Stimulated activated CD8-positive, alpha-beta memory T cell treated with anti-CD3 and anti-CD28 coated beads, Interleukin-2, amount 100 ng/mL, for 1 hour (primary cell): ENCODE results near the gene ZNF181.
A peak's percentile ranks its signal among the peaks of the same experiment; 100 is the strongest.
"Not testable (repeated sequence)": the region's sequence is repeated elsewhere in the genome, so short reads cannot be mapped to it uniquely, and the experiment has no call there.

Experiments
- DNase-seq, 2 donors: peaks; one replicate each; pipeline ENCODE4 v3.0.0-alpha.2; 2020; ENCODE audit warnings: low read depth in 2 of 2

Gene ZNF181

GRCh38 chr19:34733746-34734536 lies at the start of gene ZNF181:
Gene ZNF181, plus strand, starts transcription at chr19:34734243. Its CDS starts 795 bp downstream, at chr19:34735038.
- peak; percentile 51 to 59 for DNase-seq

- DNase-seq, result not testable (repeated sequence)
Measured at GRCh38 chr19:34685266-34685665, 48.8 kb upstream of the ZNF181 start.

GRCh38 chr19:34686455-34686854 lies 47.6 kb upstream of the ZNF181 start:
- DNase-seq, result no peak

- DNase-seq, result no peak
Measured at GRCh38 chr19:34687348-34687747, 46.7 kb upstream of the ZNF181 start.

GRCh38 chr19:34688592-34688991 lies 45.5 kb upstream of the ZNF181 start:
- no peak for DNase-seq

- DNase-seq, result no peak
Measured at GRCh38 chr19:34690372-34690771, 43.7 kb upstream of the ZNF181 start.

GRCh38 chr19:34692549-34692948 lies 41.5 kb upstream of the ZNF181 start:
- DNase-seq, result no peak

GRCh38 chr19:34707661-34708060 lies 26.4 kb upstream of the ZNF181 start:
- DNase-seq, result no peak

GRCh38 chr19:34711890-34712289 lies 22.2 kb upstream of the ZNF181 start:
- no peak for DNase-seq

- DNase-seq, result peak; percentile 20 to 33
Measured at GRCh38 chr19:34712395-34713261, 21.4 kb upstream of the ZNF181 start.

- DNase-seq, result no peak
Measured at GRCh38 chr19:34713262-34713637, 20.8 kb upstream of the ZNF181 start.

- DNase-seq, result no peak
Measured at GRCh38 chr19:34715357-34715756, 18.7 kb upstream of the ZNF181 start.

- DNase-seq, result no peak
Measured at GRCh38 chr19:34722353-34722752, 11.7 kb upstream of the ZNF181 start.

- no peak for DNase-seq
Measured at GRCh38 chr19:34725400-34725799, 8.6 kb upstream of the ZNF181 start.

- DNase-seq, result no peak
Measured at GRCh38 chr19:34731019-34731829, 2.8 kb upstream of the ZNF181 start.

GRCh38 chr19:34731964-34732363 lies 2.1 kb upstream of the ZNF181 start:
- no peak for DNase-seq

- no peak for DNase-seq
Measured at GRCh38 chr19:34732612-34733211, 1.3 kb upstream of the ZNF181 start.

GRCh38 chr19:34733266-34733745 lies 737 bp upstream of the ZNF181 start:
- no peak for DNase-seq

GRCh38 chr19:34734537-34735103 lies 577 bp downstream of the ZNF181 start:
- DNase-seq, result peak in 1 of 2 donors; percentile 36

GRCh38 chr19:34744896-34745690 lies 11.1 kb downstream of the ZNF181 start:
- DNase-seq, result no peak
